ENCODE data around the gene SVOP. TPM values are rescaled to one million over a fixed set of nuclear protein-coding genes. Genes with fewer than 3 reads are reported as not detected.
"Not testable (repeated sequence)": the region's sequence is repeated elsewhere in the genome, so short reads cannot be mapped to it uniquely, and the experiment has no call there.

SVOP gene
- total and polyA plus RNA-seq, 7 donors = 0.23 to 1.1 (median 0.68) TPM; not detected in 2

DNA sequence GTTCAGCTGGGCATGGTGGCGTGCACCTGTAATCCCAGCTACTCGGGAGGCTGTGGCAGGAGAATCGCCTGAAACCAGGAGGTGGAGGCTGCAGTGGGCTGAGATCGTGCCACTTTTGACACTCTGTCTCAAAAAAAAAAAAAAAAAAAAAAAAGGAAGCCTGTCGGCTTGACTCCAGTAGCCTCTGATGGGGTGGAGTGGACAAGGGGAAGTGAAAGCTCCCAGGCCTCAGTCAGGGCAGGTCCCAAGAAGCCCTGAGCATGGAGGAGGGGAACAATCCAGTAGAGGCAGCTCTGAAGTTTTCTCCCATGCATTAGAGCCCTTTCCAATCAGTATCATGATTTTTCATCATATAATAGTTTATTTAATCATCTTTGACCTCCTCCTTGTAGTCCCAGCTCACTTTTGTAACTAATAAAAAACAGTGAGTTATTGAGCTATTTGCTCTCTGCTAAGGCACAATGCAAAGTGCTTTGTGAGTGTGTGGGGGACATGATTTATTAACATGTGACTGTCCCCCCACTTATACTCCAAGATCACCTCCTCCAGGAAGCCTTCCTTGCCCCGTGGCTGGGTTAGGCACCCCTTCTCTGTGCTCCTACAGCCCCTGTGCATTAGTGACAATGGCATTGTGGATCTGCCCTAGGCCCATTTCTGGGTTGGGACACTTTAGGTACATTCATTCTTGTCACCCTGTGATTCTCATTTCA, 158.8 kb downstream of the SVOP start:
- WGBS, 2 donors = 62 to 83% methylated on average over 6 of the region's 6 CpGs
- no peaks in the 10 kb centered on the region for H3K36me3 ChIP-seq
- peaks cover 0 to 14% (median 11%) of the 10 kb centered on the region in 4 donors for H3K4me1 ChIP-seq
- TF ChIP-seq POLR2A (IDR thresholded peaks at IDR 0.05) (no peak), POLR2AphosphoS5 (IDR thresholded peaks at IDR 0.05) (no peak), EP300 (IDR thresholded peaks at IDR 0.05) (no peak)
- TF ChIP-seq, protein P1, sequence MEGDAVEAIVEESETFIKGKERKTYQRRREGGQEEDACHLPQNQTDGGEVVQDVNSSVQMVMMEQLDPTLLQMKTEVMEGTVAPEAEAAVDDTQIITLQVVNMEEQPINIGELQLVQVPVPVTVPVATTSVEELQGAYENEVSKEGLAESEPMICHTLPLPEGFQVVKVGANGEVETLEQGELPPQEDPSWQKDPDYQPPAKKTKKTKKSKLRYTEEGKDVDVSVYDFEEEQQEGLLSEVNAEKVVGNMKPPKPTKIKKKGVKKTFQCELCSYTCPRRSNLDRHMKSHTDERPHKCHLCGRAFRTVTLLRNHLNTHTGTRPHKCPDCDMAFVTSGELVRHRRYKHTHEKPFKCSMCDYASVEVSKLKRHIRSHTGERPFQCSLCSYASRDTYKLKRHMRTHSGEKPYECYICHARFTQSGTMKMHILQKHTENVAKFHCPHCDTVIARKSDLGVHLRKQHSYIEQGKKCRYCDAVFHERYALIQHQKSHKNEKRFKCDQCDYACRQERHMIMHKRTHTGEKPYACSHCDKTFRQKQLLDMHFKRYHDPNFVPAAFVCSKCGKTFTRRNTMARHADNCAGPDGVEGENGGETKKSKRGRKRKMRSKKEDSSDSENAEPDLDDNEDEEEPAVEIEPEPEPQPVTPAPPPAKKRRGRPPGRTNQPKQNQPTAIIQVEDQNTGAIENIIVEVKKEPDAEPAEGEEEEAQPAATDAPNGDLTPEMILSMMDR (IDR thresholded peaks at IDR 0.05) = no peak
- H3K4me3 ChIP-seq = no peak overlapping the region
- no peaks in the 10 kb centered on the region for H3K9me3 ChIP-seq
- intact Hi-C loops (cut with DNase I) = no loop called here
- no peak for DNase-seq
- no peaks in the 10 kb centered on the region for H3K27me3 ChIP-seq
- no peak overlapping the region for H3K27ac ChIP-seq

- DNase-seq = no peak
- intact Hi-C loops (cut with DNase I) = no loop called here
- WGBS, 2 donors = 75 to 79% methylated on average over 6 of the region's 6 CpGs
- H3K4me1 ChIP-seq = peaks cover 0 to 26% (median 24%) of the 10 kb centered on the region in 4 donors
- no peaks in the 10 kb centered on the region for H3K9me3 ChIP-seq
- no peak overlapping the region for H3K4me3 ChIP-seq
- H3K27me3 ChIP-seq = no peaks in the 10 kb centered on the region
- H3K27ac ChIP-seq = no peak overlapping the region
- H3K36me3 ChIP-seq = no peaks in the 10 kb centered on the region
- TF ChIP-seq POLR2A (IDR thresholded peaks at IDR 0.05) (no peak), POLR2AphosphoS5 (IDR thresholded peaks at IDR 0.05) (no peak), EP300 (IDR thresholded peaks at IDR 0.05) (no peak)
- TF ChIP-seq, protein P1 (IDR thresholded peaks at IDR 0.05) = no peak
Measured at GRCh38 chr12:108860443-108860842, 160.4 kb downstream of the SVOP start.

GRCh38 chr12:108859923-108860291, 161.0 kb downstream of the SVOP start:
- no peaks in the 10 kb centered on the region for H3K27me3 ChIP-seq
- no peak for DNase-seq
- H3K9me3 ChIP-seq = no peaks in the 10 kb centered on the region
- TF ChIP-seq, protein P1 (IDR thresholded peaks at IDR 0.05) = no peak
- TF ChIP-seq EP300 (IDR thresholded peaks at IDR 0.05) (no peak), POLR2A (IDR thresholded peaks at IDR 0.05) (no peak)
- H3K4me1 ChIP-seq = peaks cover 0 to 31% (median 27%) of the 10 kb centered on the region in 4 donors
- no peaks in the 10 kb centered on the region for H3K36me3 ChIP-seq
- intact Hi-C loops (cut with DNase I) = loop anchor here (5.0 to 10.0 kb wide), 2 partner anchors 92 to 235 kb away; partner anchors contain the start of genes ALKBH2 and UNG
- no peak overlapping the region for H3K4me3 ChIP-seq
- 91 to 94% methylated on average over 1 of the region's 1 CpG for WGBS, 2 donors
- H3K27ac ChIP-seq = no peak overlapping the region

GRCh38 chr12:108859141-108859922, 161.5 kb downstream of the SVOP start:
- DNase-seq, H3K4me3 ChIP-seq, H3K27me3 ChIP-seq, H3K9me3 ChIP-seq, H3K36me3 ChIP-seq: not testable (repeated sequence)
- intact Hi-C loops (cut with DNase I) = loop anchor here (5.0 to 10.0 kb wide), 2 partner anchors 93 to 235 kb away; partner anchors contain the start of genes ALKBH2 and UNG
- Histone ChIP-seq H3K4me1 (peaks cover 0 to 37% (median 30%) of the 10 kb centered on the region in 4 donors), H3K27ac (peak overlapping the region in 2 of 4 donors; percentile 88 to 99)
- 18 to 40% methylated on average over 6 of the region's 6 CpGs for WGBS, 2 donors
